SHP77 (cell line): ENCODE results near the gene KCNA4.
"Not testable (repeated sequence)": the region's sequence is repeated elsewhere in the genome, so short reads cannot be mapped to it uniquely, and the experiment has no call there.

Source experiments
- DNase-seq, 2 experiments: peaks; one replicate each; lab custom pipeline; 2025; lab: John Stamatoyannopoulos, UW

The KCNA4 gene

GRCh38 chr11:29996016-29996415 is 20.8 kb downstream of the KCNA4 start:
- no peak for DNase-seq

DNA sequence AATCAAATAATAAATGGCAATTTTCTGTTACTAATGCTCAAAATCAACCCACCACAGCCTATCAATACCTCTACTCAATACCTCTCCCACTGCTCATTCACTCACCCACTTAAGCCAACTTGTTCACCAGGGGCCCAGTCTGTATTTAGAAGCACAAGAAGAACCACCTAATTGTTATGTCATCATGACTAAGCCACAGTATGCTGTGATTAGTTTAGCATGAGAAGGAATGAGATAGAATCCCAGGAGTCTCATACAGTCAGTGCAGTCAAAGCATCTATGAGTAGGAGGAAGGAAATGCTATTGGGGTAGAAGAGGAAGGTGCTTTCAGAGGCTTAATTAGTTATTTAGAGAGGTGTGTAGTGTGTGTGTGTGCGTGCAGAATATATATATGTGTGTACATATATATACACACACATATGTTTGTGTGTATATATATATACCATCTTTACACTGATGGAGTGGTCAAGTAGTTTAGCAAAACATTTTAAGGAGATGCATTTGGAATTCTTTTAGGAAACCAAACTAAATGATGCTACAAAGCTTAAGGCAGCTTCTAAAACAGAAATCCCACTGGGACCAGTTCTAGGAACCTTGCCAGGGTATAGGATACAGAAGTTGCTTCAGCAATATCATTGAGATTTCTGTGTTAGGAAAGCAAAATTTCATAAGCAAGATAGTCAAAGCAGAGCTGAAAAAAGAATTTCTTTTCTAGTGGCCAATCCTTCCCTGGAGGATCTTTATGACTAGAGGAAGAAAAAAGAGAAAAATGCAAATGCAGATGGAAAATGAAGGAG is 27.5 kb downstream of the KCNA4 start:
- DNase-seq, result no peak

GRCh38 chr11:29985248-29985647 is 31.6 kb downstream of the KCNA4 start:
- peak; percentile 1 to 26 for DNase-seq

DNA sequence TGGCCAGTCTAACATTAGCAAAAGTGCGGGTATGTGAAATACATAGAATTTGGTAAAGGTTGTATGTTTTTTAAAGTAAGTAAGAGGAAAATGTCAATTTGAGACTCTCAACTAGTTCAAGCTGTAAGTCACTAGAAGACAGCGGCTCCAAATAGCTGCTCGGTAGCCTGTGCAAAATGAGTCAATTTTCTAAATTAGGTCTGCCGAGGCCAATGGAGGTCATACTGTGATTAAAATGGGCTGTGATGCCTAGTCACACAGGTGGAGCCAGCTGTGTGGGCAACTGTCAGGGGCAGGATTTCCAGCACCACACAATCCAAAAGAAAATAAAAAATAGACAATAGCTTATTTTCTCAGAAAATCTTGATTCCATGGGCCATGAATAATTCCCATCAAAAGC is 32.3 kb downstream of the KCNA4 start:
- DNase-seq, result no peak

DNA sequence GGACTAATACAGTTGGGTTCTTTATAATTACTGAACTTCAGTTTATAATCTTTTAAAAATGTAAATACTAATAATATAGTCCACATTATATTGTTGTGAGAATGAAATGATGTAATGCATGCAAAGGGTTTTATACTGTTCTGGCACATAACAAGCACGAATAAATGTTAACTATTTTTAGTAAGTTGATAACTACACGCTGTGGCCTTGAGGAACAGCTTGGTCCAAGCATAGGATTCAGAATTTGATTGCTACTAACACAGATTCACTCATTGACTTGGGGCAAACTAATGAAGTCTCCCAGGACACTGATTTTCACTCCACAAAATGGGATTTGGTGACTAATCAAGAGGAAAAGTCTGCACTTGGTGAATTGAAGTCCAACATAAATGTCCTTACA is 38.3 kb downstream of the KCNA4 start:
- DNase-seq, result no peak

DNA sequence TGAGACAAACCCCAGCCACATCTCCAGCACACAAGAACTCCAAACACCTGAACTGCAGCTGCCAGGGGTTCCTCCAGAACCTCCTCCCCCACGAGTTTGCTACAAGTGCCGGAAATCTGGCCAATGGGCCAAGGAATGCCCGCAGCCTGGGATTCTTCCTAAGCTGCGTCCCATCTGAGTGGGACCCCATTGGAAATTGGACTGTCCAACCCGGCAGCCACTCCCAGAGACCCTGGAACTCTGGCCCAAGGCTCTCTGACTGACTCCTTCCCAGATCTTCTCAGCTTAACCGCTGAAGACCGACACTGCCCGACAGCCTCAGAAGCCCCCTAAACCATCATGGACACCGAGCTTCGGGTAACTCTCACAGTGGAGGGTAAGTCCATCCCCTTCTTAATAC is 41.2 kb downstream of the KCNA4 start:
- DNase-seq, result not testable (repeated sequence)

DNA sequence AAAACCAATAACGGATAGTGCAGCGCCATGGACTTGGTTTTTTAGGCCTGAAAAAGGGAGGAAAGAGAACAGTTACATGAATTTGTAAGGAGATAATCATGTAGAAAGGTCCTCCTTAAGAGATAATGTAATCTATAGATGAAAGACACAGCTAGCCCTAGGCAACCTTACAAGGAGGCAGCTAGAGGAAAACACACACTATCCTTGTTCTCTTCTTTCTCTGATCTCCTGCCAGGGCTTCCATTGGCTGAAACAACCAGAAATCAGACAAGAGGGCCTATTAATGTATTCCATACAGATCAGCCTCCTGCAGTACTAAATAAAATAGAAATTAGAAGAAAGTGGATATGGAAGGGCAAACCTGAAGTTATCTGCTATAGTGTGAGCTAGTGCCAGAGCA is 53.0 kb downstream of the KCNA4 start:
- DNase-seq, result no peak

DNA sequence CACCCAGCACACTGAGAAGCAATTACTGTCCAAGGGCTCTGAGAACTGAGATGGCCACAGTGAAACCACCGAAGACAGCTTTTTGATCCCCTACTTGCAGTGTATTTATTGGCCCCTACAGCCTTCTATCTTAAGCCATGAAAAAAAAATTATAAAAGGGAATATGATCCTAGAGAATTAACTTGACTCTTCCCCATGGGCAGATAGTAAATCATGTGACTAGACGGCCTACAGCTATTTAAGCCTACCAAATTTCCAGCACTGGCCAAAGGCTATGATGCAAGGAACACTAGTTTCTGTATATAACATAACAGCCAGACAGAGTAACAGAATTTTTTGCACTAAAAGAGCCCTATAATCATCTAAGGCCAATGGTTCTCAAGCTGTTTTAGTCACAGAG is 53.8 kb downstream of the KCNA4 start:
- DNase-seq, result no peak

DNA sequence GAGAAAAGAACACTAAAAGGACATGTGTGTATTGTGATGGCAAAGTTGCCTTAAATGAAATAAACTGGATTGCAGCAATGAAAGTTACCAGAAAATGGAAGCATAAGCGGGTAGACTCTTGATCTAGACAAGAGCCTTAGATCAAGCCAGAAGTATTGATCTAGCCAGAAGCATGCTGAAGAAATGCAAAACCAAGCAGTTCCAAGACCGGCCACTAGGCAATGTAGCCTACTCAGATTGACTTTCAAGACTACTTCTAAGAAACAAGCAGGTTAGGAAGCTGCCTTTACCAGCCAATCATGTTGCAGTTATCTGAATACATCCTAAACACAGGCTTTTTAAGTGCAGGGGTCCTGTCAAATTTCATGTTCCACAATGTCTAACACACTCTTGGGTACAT is 54.6 kb downstream of the KCNA4 start:
- DNase-seq, result no peak
